ENCODE results near the gene POF1B. TPM values are rescaled to one million over a fixed set of nuclear protein-coding genes. Genes with fewer than 3 reads are reported as not detected.
"Not testable (repeated sequence)": the region's sequence is repeated elsewhere in the genome, so short reads cannot be mapped to it uniquely, and the experiment has no call there.

POF1B gene
- total RNA-seq, 2 donors from 2014 or later: 3.6 to 4.6 TPM

- H3K4me3 ChIP-seq: no peak overlapping the region
- WGBS: 78% methylated on average over 4 of the region's 4 CpGs
These were observed 14.0 kb downstream of the POF1B start for GRCh38 chrX:85365370-85365995.

DNA sequence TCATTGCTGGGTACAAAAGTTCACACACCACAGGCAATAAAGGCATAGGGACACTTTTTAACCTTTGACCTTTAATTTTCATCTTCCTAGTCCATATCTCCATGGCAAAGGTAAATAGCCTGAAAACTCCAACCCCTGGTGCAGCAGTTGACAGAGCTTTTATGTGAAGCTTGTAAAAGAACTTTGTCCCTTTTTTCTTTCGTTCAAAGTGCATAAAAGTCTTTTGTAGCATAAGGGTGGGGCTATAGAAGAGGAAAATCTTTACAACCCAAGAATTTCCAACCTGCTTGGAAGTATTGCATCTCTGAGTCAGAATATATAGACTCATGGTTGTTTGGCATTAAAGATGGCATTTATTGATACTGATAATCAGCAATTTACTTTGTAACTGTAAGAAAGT, 20.4 kb downstream of the POF1B start:
- no peak for DNase-seq (ENCODE audit: low spot score)
- Histone ChIP-seq H3K27me3 (replicated peaks; ENCODE audit: insufficient read depth) (no peaks in the 10 kb centered on the region), H3K9me3 (no peaks in the 10 kb centered on the region), H3K4me1 (replicated peaks) (no peaks in the 10 kb centered on the region), H3K36me3 (no peaks in the 10 kb centered on the region), H3K4me3 (no peak overlapping the region), H3K27ac (no peak overlapping the region)
- intact Hi-C loops (cut with DNase I): no loop called here
- TF ChIP-seq POLR2A (IDR thresholded peaks at IDR 0.05) (no peak), POLR2AphosphoS5 (IDR thresholded peaks at IDR 0.05) (no peak)
- TF ChIP-seq, protein P1, sequence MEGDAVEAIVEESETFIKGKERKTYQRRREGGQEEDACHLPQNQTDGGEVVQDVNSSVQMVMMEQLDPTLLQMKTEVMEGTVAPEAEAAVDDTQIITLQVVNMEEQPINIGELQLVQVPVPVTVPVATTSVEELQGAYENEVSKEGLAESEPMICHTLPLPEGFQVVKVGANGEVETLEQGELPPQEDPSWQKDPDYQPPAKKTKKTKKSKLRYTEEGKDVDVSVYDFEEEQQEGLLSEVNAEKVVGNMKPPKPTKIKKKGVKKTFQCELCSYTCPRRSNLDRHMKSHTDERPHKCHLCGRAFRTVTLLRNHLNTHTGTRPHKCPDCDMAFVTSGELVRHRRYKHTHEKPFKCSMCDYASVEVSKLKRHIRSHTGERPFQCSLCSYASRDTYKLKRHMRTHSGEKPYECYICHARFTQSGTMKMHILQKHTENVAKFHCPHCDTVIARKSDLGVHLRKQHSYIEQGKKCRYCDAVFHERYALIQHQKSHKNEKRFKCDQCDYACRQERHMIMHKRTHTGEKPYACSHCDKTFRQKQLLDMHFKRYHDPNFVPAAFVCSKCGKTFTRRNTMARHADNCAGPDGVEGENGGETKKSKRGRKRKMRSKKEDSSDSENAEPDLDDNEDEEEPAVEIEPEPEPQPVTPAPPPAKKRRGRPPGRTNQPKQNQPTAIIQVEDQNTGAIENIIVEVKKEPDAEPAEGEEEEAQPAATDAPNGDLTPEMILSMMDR (IDR thresholded peaks at IDR 0.05): no peak
- 14% methylated on average over 1 of the region's 1 CpG for WGBS

More at GRCh38 chrX:85365370-85365995, 14.0 kb downstream of the POF1B start:
- Histone ChIP-seq H3K27me3 (replicated peaks; ENCODE audit: insufficient read depth) (no peaks in the 10 kb centered on the region), H3K9me3 (no peaks in the 10 kb centered on the region), H3K27ac (no peak overlapping the region), H3K4me1 (replicated peaks) (no peaks in the 10 kb centered on the region), H3K36me3 (no peaks in the 10 kb centered on the region)
- intact Hi-C loops (cut with DNase I): no loop called here
- DNase-seq (ENCODE audit: low spot score): no peak
- TF ChIP-seq POLR2A (IDR thresholded peaks at IDR 0.05): no peak
- TF ChIP-seq POLR2AphosphoS5 (IDR thresholded peaks at IDR 0.05): no peak
- TF ChIP-seq, protein P1 (IDR thresholded peaks at IDR 0.05): no peak

DNA sequence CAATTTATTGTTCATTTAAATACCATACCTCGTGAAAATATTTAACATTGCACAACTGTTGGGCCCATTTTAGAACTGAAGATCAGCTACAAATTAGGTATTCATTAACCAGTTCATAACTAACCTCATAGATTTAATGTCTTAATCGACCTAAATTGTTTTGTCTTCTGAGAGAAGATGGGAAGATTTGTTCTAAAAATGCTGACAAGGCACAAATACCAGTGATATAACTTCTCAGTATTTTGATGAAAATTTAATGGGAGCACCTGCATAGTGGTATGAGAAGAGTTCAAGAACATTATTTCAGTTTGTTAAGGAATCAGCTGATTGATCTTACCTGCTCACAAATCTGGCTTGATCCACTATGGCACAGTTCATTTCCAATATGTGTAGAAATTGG, 33.9 kb downstream of the POF1B start:
- WGBS: 79% methylated on average over 2 of the region's 2 CpGs
- intact Hi-C loops (cut with DNase I): no loop called here
- Histone ChIP-seq H3K4me1 (replicated peaks) (no peaks in the 10 kb centered on the region), H3K9me3 (no peaks in the 10 kb centered on the region), H3K36me3 (no peaks in the 10 kb centered on the region), H3K4me3 (no peak overlapping the region), H3K27me3 (replicated peaks; ENCODE audit: insufficient read depth) (no peaks in the 10 kb centered on the region), H3K27ac (no peak overlapping the region)
- no peak for DNase-seq (ENCODE audit: low spot score)
- TF ChIP-seq POLR2AphosphoS5 (IDR thresholded peaks at IDR 0.05) (no peak), POLR2A (IDR thresholded peaks at IDR 0.05) (no peak)
- TF ChIP-seq, protein P1 (IDR thresholded peaks at IDR 0.05): no peak

- no peaks in the 10 kb centered on the region for H3K36me3 ChIP-seq
- no peak overlapping the region for H3K4me3 ChIP-seq
- H3K9me3 ChIP-seq: no peaks in the 10 kb centered on the region
- no peaks in the 10 kb centered on the region for H3K4me1 ChIP-seq (replicated peaks)
- 88% methylated on average over 1 of the region's 2 CpGs for WGBS
- DNase-seq (ENCODE audit: low spot score): no peak
- intact Hi-C loops (cut with DNase I): no loop called here
- no peak overlapping the region for H3K27ac ChIP-seq
- no peak for TF ChIP-seq POLR2AphosphoS5 (IDR thresholded peaks at IDR 0.05)
- TF ChIP-seq POLR2A (IDR thresholded peaks at IDR 0.05): no peak
- TF ChIP-seq, protein P1 (IDR thresholded peaks at IDR 0.05): no peak
- H3K27me3 ChIP-seq (replicated peaks; ENCODE audit: insufficient read depth): no peaks in the 10 kb centered on the region
These were observed 52.5 kb downstream of the POF1B start for GRCh38 chrX:85327060-85327333.

DNA sequence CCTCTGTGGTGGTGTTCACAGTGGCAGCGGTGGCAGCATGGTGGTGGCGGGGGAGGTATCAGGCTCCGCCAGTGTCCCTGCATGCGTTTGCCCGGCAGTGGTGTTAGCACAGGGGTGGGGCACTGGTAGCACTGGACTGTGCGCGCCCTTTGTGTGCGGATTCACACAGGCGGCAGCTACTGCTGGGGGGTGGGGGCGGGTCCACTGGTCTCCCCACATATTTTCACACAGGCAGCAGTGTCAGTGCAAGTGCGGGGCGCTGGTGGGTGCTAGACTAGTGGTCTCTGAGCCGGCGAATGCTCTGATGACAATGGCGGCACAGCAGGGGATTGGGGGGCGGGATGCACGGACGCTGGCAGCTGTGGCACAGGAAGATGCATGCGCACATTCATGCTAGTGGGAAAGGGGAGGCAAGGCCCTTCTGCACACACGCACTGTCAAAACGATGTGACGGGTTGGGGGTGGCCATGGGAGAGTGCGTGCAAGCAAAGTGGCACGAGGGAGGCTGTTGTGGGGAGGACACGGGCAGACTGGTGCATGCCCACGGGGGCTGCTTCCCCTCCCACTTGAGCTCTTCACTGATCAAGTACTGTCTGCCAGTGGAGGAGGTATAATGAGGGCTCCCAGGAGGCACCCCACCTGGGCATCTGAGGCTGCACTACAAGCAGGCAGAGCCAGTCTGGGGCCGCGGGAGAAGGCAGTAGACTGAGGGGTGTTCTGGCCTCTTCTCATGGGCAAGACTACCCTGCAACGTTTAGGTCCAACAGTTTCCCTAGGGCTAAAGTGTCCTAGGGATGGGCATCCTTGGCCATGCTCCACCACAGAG, 53.0 kb downstream of the POF1B start:
- Histone ChIP-seq H3K4me3 (no peak overlapping the region), H3K36me3 (no peaks in the 10 kb centered on the region), H3K9me3 (no peaks in the 10 kb centered on the region), H3K27me3 (replicated peaks; ENCODE audit: insufficient read depth) (no peaks in the 10 kb centered on the region), H3K27ac (no peak overlapping the region), H3K4me1 (replicated peaks) (no peaks in the 10 kb centered on the region)
- intact Hi-C loops (cut with DNase I): no loop called here
- no peak for DNase-seq (ENCODE audit: low spot score)
- WGBS: 97% methylated on average over 19 of the region's 29 CpGs
- TF ChIP-seq, protein P1 (IDR thresholded peaks at IDR 0.05): no peak
- TF ChIP-seq POLR2A (IDR thresholded peaks at IDR 0.05): no peak
- no peak for TF ChIP-seq POLR2AphosphoS5 (IDR thresholded peaks at IDR 0.05)

- H3K27me3 ChIP-seq (replicated peaks; ENCODE audit: insufficient read depth); H3K4me3 ChIP-seq; DNase-seq (ENCODE audit: low spot score); H3K27ac ChIP-seq; H3K36me3 ChIP-seq; intact Hi-C loops (cut with DNase I); H3K4me1 ChIP-seq (replicated peaks); H3K9me3 ChIP-seq: not testable (repeated sequence)
- 100% methylated on average over 2 of the region's 2 CpGs for WGBS
These were observed 68.1 kb downstream of the POF1B start for GRCh38 chrX:85311348-85311747.
